GM19397 (cell line): ENCODE measurements around the gene TMEM92.
"Not testable (repeated sequence)": the region's sequence is repeated elsewhere in the genome, so short reads cannot be mapped to it uniquely, and the experiment has no call there.

Experiments used
- ATAC-seq: cut with Tn5 transposase; IDR thresholded peaks from one replicate; pipeline ENCODE4 v1.9.1; 2021; ENCODE audit warnings: mild to moderate bottlenecking, moderate library complexity; ENCODE audit not compliant: unreplicated experiment

TMEM92 gene

GRCh38 chr17:50273654-50274040, 619 bp upstream of the TMEM92 start:
- ATAC-seq = no peak

GRCh38 chr17:50274897-50275221, 593 bp downstream of the TMEM92 start:
- no peak for ATAC-seq

- no peak for ATAC-seq
Observed at GRCh38 chr17:50275279-50275678, 1.0 kb downstream of the TMEM92 start.

GRCh38 chr17:50276588-50277356, 2.5 kb downstream of the TMEM92 start:
- ATAC-seq = no peak

- no peak for ATAC-seq
Observed at GRCh38 chr17:50277357-50277754, 3.1 kb downstream of the TMEM92 start.

- no peak for ATAC-seq
Observed at GRCh38 chr17:50278526-50279180, 4.4 kb downstream of the TMEM92 start.

GRCh38 chr17:50279181-50279526, 4.9 kb downstream of the TMEM92 start:
- no peak for ATAC-seq

- ATAC-seq = no peak
Observed at GRCh38 chr17:50279639-50280038, 5.4 kb downstream of the TMEM92 start.

GRCh38 chr17:50280068-50280467, 5.8 kb downstream of the TMEM92 start:
- no peak for ATAC-seq

- ATAC-seq = no peak
Observed at GRCh38 chr17:50280801-50281441, 6.7 kb downstream of the TMEM92 start.

GRCh38 chr17:50281739-50282401, 7.6 kb downstream of the TMEM92 start:
- ATAC-seq = no peak

- no peak for ATAC-seq
Observed at GRCh38 chr17:50283246-50283645, 9.0 kb downstream of the TMEM92 start.

- no peak for ATAC-seq
Observed at GRCh38 chr17:50283714-50284113, 9.4 kb downstream of the TMEM92 start.

GRCh38 chr17:50285941-50286340, 11.7 kb downstream of the TMEM92 start:
- ATAC-seq = no peak

- not testable (repeated sequence) for ATAC-seq
Observed at GRCh38 chr17:50287302-50287701, 13.0 kb downstream of the TMEM92 start.

- no peak for ATAC-seq
Observed at GRCh38 chr17:50288306-50288705, 14.0 kb downstream of the TMEM92 start.

GRCh38 chr17:50289278-50289677, 15.0 kb downstream of the TMEM92 start:
- ATAC-seq = no peak

GRCh38 chr17:50289991-50290702, 15.9 kb downstream of the TMEM92 start:
- ATAC-seq = no peak

- no peak for ATAC-seq
Observed at GRCh38 chr17:50290933-50291332, 16.7 kb downstream of the TMEM92 start.

GRCh38 chr17:50292465-50292864, 18.2 kb downstream of the TMEM92 start:
- ATAC-seq = no peak

GRCh38 chr17:50295021-50295420, 20.8 kb downstream of the TMEM92 start:
- ATAC-seq = no peak
